Lower lobe of right lung (tissue), 2 donors: ENCODE data around the gene ADAMTS8. TPM values are rescaled to one million over a fixed set of nuclear protein-coding genes. Genes with fewer than 3 reads are reported as not detected.

Source experiments
- ATAC-seq, 2 donors: fragments of 200-7000 bp; cut with Tn5 transposase; one replicate each; pipeline ENCODE4 v1.9.1; 2020 to 2022; ENCODE audit warnings: mild to moderate bottlenecking in 2 of 2, moderate library complexity in 2 of 2
- DNase-seq: peaks from one replicate; pipeline ENCODE4 v3.0.0-alpha.2; 2020
- H3K27ac ChIP-seq: fragments of 200-600 bp; one replicate; pipeline ENCODE4 v1.8.0; 2022
- H3K27me3 ChIP-seq: fragments of 200-600 bp; one replicate; pipeline ENCODE4 v1.8.0; 2022; ENCODE audit warnings: low read depth
- H3K36me3 ChIP-seq: fragments of 200-600 bp; one replicate; pipeline ENCODE4 v1.8.0; 2022; ENCODE audit warnings: mild to moderate bottlenecking
- H3K4me1 ChIP-seq: fragments of 200-600 bp; one replicate; pipeline ENCODE4 v1.8.0; 2022
- H3K4me3 ChIP-seq: fragments of 200-600 bp; one replicate; pipeline ENCODE4 v1.8.0; 2022; ENCODE audit warnings: mild to moderate bottlenecking
- H3K9me3 ChIP-seq: fragments of 200-600 bp; one replicate; pipeline ENCODE4 v1.8.0; 2022
- CTCF ChIP-seq: fragments of 200-600 bp; IDR thresholded peaks from one replicate; pipeline ENCODE4 v1.8.0; 2022; ENCODE audit warnings: antibody characterized with exemption, mild to moderate bottlenecking
- intact Hi-C: fragments of 100-400 bp; cut with DNase I; formaldehyde crosslinking; loops from one replicate; pipeline ENCODE4 v1.11.0; 2022
- total RNA-seq: library from RNA; stranded (reverse); fragmentation: NEBNext Ultra II Directional; extraction: Animal tissue kit (Norgen Biotek cat#: 25700); gene quantifications from one replicate; pipeline ENCODE4 v1.2.1, GENCODE V29; 2021
- donor health status: DM: no; HTN: yes; CAD: no; lungs with severe emphysema.

The ADAMTS8 gene
- total RNA-seq, 1 donor from 2014 or later: 23.0 TPM

- Histone ChIP-seq H3K4me3 (no peak overlapping the region), H3K4me1 (peaks cover 15% of the 10 kb centered on the region), H3K27me3 (no peaks in the 10 kb centered on the region), H3K27ac (no peak overlapping the region), H3K9me3 (no peaks in the 10 kb centered on the region), H3K36me3 (no peaks in the 10 kb centered on the region)
- no peak for ATAC-seq
- intact Hi-C loops: no loop called here
- no peak for TF ChIP-seq CTCF
- no peak for DNase-seq
Measured at GRCh38 chr11:130386056-130386455, 42.4 kb downstream of the ADAMTS8 start.

- Histone ChIP-seq H3K9me3 (no peaks in the 10 kb centered on the region), H3K36me3 (no peaks in the 10 kb centered on the region), H3K27ac (no peak overlapping the region), H3K4me3 (no peak overlapping the region), H3K4me1 (no peaks in the 10 kb centered on the region), H3K27me3 (no peaks in the 10 kb centered on the region)
- DNase-seq (no peak), ATAC-seq (no peak)
- no peak for TF ChIP-seq CTCF
- intact Hi-C loops: no loop called here
Measured at GRCh38 chr11:130383344-130384211, 44.8 kb downstream of the ADAMTS8 start.

GRCh38 chr11:130381317-130381716 is 47.1 kb downstream of the ADAMTS8 start:
- no peak for TF ChIP-seq CTCF
- DNase-seq: no peak
- Histone ChIP-seq H3K4me3 (no peak overlapping the region), H3K9me3 (no peaks in the 10 kb centered on the region), H3K27ac (no peak overlapping the region), H3K27me3 (no peaks in the 10 kb centered on the region), H3K4me1 (no peaks in the 10 kb centered on the region), H3K36me3 (no peaks in the 10 kb centered on the region)
- intact Hi-C loops: no loop called here
- no peak for ATAC-seq

DNA sequence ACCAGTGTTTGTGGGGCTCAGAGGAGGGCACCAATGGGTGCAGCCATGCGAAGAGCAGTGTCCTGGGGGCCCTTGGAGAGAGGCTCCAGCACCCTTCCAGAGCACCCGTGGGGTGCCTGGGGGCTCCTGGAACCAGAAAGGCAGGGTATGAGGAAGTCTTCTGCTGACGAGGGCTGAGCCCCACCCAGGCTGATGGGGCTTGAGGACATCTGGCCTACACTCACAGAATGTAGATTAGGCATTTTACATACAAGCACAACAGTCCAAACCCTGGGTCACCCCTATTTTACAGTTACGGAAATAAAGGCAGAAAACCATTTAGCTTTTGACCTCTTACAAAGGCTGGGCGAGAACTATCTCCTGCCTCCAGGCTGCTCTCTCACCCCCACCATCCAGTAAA is 47.6 kb downstream of the ADAMTS8 start:
- TF ChIP-seq CTCF: no peak
- H3K4me3 ChIP-seq: no peak overlapping the region
- H3K4me1 ChIP-seq: no peaks in the 10 kb centered on the region
- intact Hi-C loops: no loop called here
- no peak for DNase-seq
- H3K27ac ChIP-seq: no peak overlapping the region
- no peaks in the 10 kb centered on the region for H3K36me3 ChIP-seq
- peak in 1 of 2 donors; percentile 23 for ATAC-seq
- H3K27me3 ChIP-seq: no peaks in the 10 kb centered on the region
- H3K9me3 ChIP-seq: no peaks in the 10 kb centered on the region

DNA sequence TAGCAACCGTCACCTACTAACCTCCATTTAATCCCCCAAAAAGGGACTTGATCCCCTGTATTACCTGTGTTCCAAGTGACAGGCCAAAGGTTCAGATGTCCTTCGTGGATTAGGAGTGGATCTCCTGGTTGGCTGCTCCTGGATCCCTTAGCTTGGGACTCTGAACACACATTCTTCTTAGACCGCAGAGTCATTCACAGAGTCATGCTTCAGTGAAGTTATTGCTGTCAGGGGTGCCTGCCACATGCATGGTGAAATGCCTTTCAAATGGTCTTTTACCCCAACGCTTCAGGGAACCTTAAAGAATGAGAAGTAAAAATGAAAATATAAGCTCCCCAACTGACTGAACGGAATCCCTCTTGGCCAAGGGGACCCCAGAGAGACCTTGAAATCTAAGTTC is 49.1 kb downstream of the ADAMTS8 start:
- H3K9me3 ChIP-seq: no peaks in the 10 kb centered on the region
- intact Hi-C loops: no loop called here

More for the DNA sequence above, 49.1 kb downstream of the ADAMTS8 start:
- H3K4me1 ChIP-seq: no peaks in the 10 kb centered on the region
- no peaks in the 10 kb centered on the region for H3K27me3 ChIP-seq
- ATAC-seq (no peak), DNase-seq (no peak)
- H3K27ac ChIP-seq: no peak overlapping the region
- TF ChIP-seq CTCF: no peak
- H3K4me3 ChIP-seq: no peak overlapping the region
- H3K36me3 ChIP-seq: no peaks in the 10 kb centered on the region
